Adipocyte (in vitro differentiated cells): ENCODE measurements around the gene SLC5A11.
"Not testable (repeated sequence)": the region's sequence is repeated elsewhere in the genome, so short reads cannot be mapped to it uniquely, and the experiment has no call there.

ENCODE experiments used
- DNase-seq: peaks from one replicate; pipeline ENCODE4 v3.0.0-alpha.2; 2015; ENCODE audit warnings: low read depth
- H3K27me3 ChIP-seq: replicated peaks from 2 replicates; pipeline ENCODE4 v1.7.0; 2013; ENCODE audit warnings: mild to moderate bottlenecking, low read length, moderate library complexity; ENCODE audit not compliant: control insufficient read depth, insufficient read depth
- H3K36me3 ChIP-seq: 2 replicates; pipeline ENCODE4 v1.7.0; 2013; ENCODE audit warnings: low read length, mild to moderate bottlenecking, moderate library complexity; ENCODE audit not compliant: control insufficient read depth, insufficient read depth, severe bottlenecking
- H3K4me1 ChIP-seq: 2 replicates; pipeline ENCODE4 v1.7.0; 2013; ENCODE audit warnings: mild to moderate bottlenecking, low read length, moderate library complexity; ENCODE audit not compliant: control insufficient read depth, insufficient read depth
- H3K4me3 ChIP-seq: 2 replicates; pipeline ENCODE4 v1.7.0; 2013; ENCODE audit warnings: mild to moderate bottlenecking, low read length, moderate library complexity
- H3K9ac ChIP-seq: 2 replicates; pipeline ENCODE4 v1.7.0; 2013; ENCODE audit warnings: mild to moderate bottlenecking, low read length, moderate library complexity
- H3K9me3 ChIP-seq: 2 replicates; pipeline ENCODE4 v1.7.0; 2013; ENCODE audit warnings: mild to moderate bottlenecking, low read length, moderate library complexity; ENCODE audit not compliant: control insufficient read depth

The SLC5A11 gene

DNA sequence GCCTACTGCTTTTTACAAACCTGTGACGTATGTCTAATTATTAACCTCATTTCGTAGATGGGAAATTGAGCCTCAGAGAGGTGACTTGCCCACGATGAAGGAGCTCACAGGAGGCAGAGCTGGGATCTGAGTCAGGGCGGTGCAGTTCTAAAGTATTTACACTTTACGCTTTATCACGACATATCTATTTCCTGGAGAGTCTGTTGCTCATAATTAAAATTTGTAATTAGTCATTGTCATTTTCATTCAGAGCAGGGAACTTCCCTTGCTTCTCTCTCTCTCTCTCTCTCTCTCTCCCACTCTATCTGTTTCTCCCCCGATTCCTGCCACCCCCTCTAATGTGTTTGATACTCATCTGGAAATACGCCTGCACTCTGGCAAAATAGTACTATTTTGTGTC, 5.9 kb downstream of the SLC5A11 start:
- H3K9ac ChIP-seq: no peak overlapping the region
- no peaks in the 10 kb centered on the region for H3K36me3 ChIP-seq
- H3K9me3 ChIP-seq: no peaks in the 10 kb centered on the region
- no peaks in the 10 kb centered on the region for H3K27me3 ChIP-seq
- peaks cover 23% of the 10 kb centered on the region for H3K4me1 ChIP-seq
- no peak overlapping the region for H3K4me3 ChIP-seq
- no peak for DNase-seq

GRCh38 chr16:24852281-24852721, 6.5 kb downstream of the SLC5A11 start:
- Histone ChIP-seq H3K27me3 (no peaks in the 10 kb centered on the region), H3K9me3 (no peaks in the 10 kb centered on the region), H3K36me3 (no peaks in the 10 kb centered on the region), H3K4me1 (peaks cover 23% of the 10 kb centered on the region), H3K4me3 (no peak overlapping the region), H3K9ac (no peak overlapping the region)
- DNase-seq: no peak

- Histone ChIP-seq H3K9ac (no peak overlapping the region), H3K27me3 (no peaks in the 10 kb centered on the region), H3K4me3 (no peak overlapping the region), H3K9me3 (no peaks in the 10 kb centered on the region), H3K36me3 (no peaks in the 10 kb centered on the region), H3K4me1 (peaks cover 23% of the 10 kb centered on the region)
- DNase-seq: no peak
Observed at GRCh38 chr16:24853169-24853824, 7.5 kb downstream of the SLC5A11 start.

DNA sequence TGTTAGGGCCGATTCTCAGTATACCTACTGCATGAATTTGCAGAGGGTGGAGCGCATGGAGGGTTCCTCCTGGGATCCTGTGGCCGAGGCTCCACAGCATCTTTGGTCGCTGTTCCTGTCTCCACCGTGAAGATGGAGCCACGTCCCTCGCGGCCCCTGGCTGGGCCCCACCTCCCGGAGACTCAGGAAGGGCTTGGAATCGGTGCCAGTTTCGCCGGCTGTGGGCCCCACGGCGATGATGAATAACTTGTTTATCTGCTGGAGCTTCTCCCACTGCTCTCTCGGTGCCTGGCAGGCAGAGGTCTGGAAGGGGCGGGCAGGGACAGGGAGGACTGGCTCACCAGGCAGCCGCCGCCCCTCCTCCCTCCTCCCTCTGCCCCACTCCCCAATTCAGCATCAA, 8.1 kb downstream of the SLC5A11 start:
- Histone ChIP-seq H3K9ac (no peak overlapping the region), H3K36me3 (no peaks in the 10 kb centered on the region), H3K9me3 (no peaks in the 10 kb centered on the region), H3K4me1 (peaks cover 21% of the 10 kb centered on the region), H3K4me3 (no peak overlapping the region), H3K27me3 (no peaks in the 10 kb centered on the region)
- peak; percentile 53 for DNase-seq

- peaks cover 19% of the 10 kb centered on the region for H3K4me1 ChIP-seq
- H3K9ac ChIP-seq: no peak overlapping the region
- no peaks in the 10 kb centered on the region for H3K36me3 ChIP-seq
- no peak for DNase-seq
- no peaks in the 10 kb centered on the region for H3K9me3 ChIP-seq
- H3K4me3 ChIP-seq: no peak overlapping the region
- no peaks in the 10 kb centered on the region for H3K27me3 ChIP-seq
Observed at GRCh38 chr16:24854607-24855171, 8.9 kb downstream of the SLC5A11 start.

DNA sequence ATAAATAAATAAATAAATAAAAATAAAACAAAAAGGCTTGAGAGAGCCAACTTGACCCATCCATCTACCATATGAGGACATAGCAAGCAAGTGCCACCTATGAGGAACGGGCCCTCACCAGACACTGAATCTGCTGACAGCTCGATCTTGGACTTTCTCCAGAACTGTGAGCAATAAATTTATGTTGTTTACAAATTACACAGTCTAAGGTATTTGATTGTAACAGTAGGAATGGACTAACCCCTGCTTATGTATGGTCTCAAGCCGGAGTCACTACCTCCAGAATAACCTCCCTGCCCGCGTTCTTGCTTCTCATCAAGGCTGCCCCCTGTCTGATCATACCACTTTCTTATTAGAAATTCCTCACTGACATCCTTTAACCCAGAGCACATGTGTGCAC, 9.9 kb downstream of the SLC5A11 start:
- no peaks in the 10 kb centered on the region for H3K9me3 ChIP-seq
- H3K4me1 ChIP-seq: peaks cover 14% of the 10 kb centered on the region
- no peaks in the 10 kb centered on the region for H3K27me3 ChIP-seq
- H3K36me3 ChIP-seq: no peaks in the 10 kb centered on the region
- H3K9ac ChIP-seq: no peak overlapping the region
- no peak overlapping the region for H3K4me3 ChIP-seq
- no peak for DNase-seq

- not testable (repeated sequence) for DNase-seq, H3K9ac ChIP-seq, H3K36me3 ChIP-seq, H3K27me3 ChIP-seq, H3K4me3 ChIP-seq, H3K9me3 ChIP-seq
- H3K4me1 ChIP-seq: peaks cover 11% of the 10 kb centered on the region
Observed at GRCh38 chr16:24856871-24857270, 11.1 kb downstream of the SLC5A11 start.

- Histone ChIP-seq H3K36me3 (no peaks in the 10 kb centered on the region), H3K9me3 (no peaks in the 10 kb centered on the region), H3K4me1 (peaks cover 10% of the 10 kb centered on the region), H3K27me3 (no peaks in the 10 kb centered on the region), H3K9ac (no peak overlapping the region), H3K4me3 (no peak overlapping the region)
- DNase-seq: peak; percentile 75
Observed at GRCh38 chr16:24858219-24859041, 12.7 kb downstream of the SLC5A11 start.

- H3K4me1 ChIP-seq: no peaks in the 10 kb centered on the region
Observed at GRCh38 chr16:24861461-24861860, 15.7 kb downstream of the SLC5A11 start.

GRCh38 chr16:24863582-24864437, 18.0 kb downstream of the SLC5A11 start:
- DNase-seq: no peak
- no peaks in the 10 kb centered on the region for H3K27me3 ChIP-seq
- H3K4me1 ChIP-seq: no peaks in the 10 kb centered on the region
- no peaks in the 10 kb centered on the region for H3K36me3 ChIP-seq
- H3K4me3 ChIP-seq: no peak overlapping the region
- no peak overlapping the region for H3K9ac ChIP-seq
- H3K9me3 ChIP-seq: peaks cover 16% of the 10 kb centered on the region

More at GRCh38 chr16:24861461-24861860, 15.7 kb downstream of the SLC5A11 start:
- Histone ChIP-seq H3K27me3 (no peaks in the 10 kb centered on the region), H3K4me3 (no peak overlapping the region), H3K9me3 (peaks cover 16% of the 10 kb centered on the region), H3K9ac (no peak overlapping the region), H3K36me3 (no peaks in the 10 kb centered on the region)
- no peak for DNase-seq

DNA sequence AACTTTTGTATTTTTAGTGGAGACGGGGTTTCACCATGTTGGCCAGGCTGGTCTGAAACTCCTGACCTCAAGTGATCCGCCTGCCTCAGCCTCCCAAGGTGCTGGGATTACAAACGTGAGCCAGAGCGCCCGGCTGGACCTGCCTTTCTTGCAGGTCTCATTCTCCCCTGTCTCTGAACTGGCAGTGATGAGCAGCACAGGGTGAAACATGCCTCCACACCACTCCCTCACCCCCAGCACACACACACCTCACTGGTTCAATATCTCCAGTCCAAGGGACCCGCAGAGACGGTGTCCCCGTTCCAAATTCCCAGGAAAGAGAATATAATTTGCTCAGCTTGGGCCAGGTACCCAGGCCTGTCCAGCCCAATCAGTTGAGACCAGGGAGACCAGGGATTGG, 23.3 kb downstream of the SLC5A11 start:
- H3K4me3 ChIP-seq: no peak overlapping the region
- H3K36me3 ChIP-seq: no peaks in the 10 kb centered on the region
- peaks cover 11% of the 10 kb centered on the region for H3K9me3 ChIP-seq
- no peak overlapping the region for H3K9ac ChIP-seq
- no peak for DNase-seq
- H3K27me3 ChIP-seq: peaks cover 9% of the 10 kb centered on the region
- no peaks in the 10 kb centered on the region for H3K4me1 ChIP-seq
